Subcutaneous abdominal adipose tissue (tissue), 5 donors: ENCODE measurements around the gene CBFA2T3.

Experiments used
- H3K27ac ChIP-seq: one replicate; pipeline ENCODE4 v1.7.0; 2013; ENCODE audit warnings: low read depth, mild to moderate bottlenecking, inconsistent platforms, low read length, moderate library complexity
- H3K27me3 ChIP-seq, 5 donors: one replicate each; pipeline ENCODE4 v1.7.0; 2013; ENCODE audit warnings: low read length in 5 of 5, inconsistent platforms in 1 of 5; ENCODE audit not compliant: control insufficient read depth in 5 of 5, insufficient read depth in 4 of 5
- H3K36me3 ChIP-seq, 5 donors: one replicate each; pipeline ENCODE4 v1.7.0; 2013; ENCODE audit warnings: low read length in 5 of 5; ENCODE audit not compliant: control insufficient read depth in 5 of 5, insufficient read depth in 5 of 5
- H3K4me1 ChIP-seq, 5 donors: one replicate each; pipeline ENCODE4 v1.7.0; 2013; ENCODE audit warnings: low read length in 5 of 5, mild to moderate bottlenecking in 3 of 5, moderate library complexity in 1 of 5; ENCODE audit not compliant: control insufficient read depth in 5 of 5, insufficient read depth in 5 of 5
- H3K4me3 ChIP-seq, 5 donors: one replicate each; pipeline ENCODE4 v1.7.0; 2013; ENCODE audit warnings: low read length in 5 of 5, low read depth in 1 of 5
- H3K9ac ChIP-seq, 5 donors: one replicate each; pipeline ENCODE4 v1.7.0; 2013; ENCODE audit warnings: low read length in 5 of 5, mild to moderate bottlenecking in 4 of 5, moderate library complexity in 3 of 5
- H3K9me3 ChIP-seq, 5 donors: one replicate each; pipeline ENCODE4 v1.7.0; 2013; ENCODE audit warnings: low read length in 5 of 5; ENCODE audit not compliant: control insufficient read depth in 5 of 5
- donor health status: healthy.
- donor health status: healthy.
- donor health status: healthy.
- donor health status: healthy.
- donor health status: healthy.

Gene CBFA2T3

DNA sequence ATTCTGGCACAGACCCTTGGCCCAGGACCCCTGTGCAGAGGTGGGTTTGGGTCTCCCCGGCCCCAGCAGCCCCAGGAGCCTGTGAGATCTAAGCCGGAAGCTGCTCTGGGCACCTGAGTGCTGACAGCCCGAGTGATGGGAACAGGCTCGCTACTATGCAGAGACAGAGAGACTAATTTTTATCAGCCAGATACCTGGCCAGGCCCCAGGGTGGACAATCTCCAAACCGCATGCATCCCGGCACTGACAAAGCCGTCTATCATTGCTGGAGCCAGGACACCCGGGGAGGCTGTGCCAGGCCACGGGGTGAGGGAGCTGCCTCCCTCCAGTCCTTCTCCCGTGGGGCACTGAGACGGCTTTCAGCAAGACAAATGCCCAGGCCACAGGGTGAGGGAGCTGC, 25.0 kb downstream of the CBFA2T3 start:
- H3K36me3 ChIP-seq: no peaks in the 10 kb centered on the region
- H3K4me1 ChIP-seq: peaks cover 0 to 12% (median 9%) of the 10 kb centered on the region in 5 donors
- H3K9me3 ChIP-seq: peaks cover 0 to 2% (median 0%) of the 10 kb centered on the region in 5 donors
- H3K27me3 ChIP-seq: peaks cover 3 to 20% (median 10%) of the 10 kb centered on the region in 5 donors
- H3K27ac ChIP-seq: no peak overlapping the region
- no peak overlapping the region for H3K9ac ChIP-seq
- H3K4me3 ChIP-seq: no peak overlapping the region

DNA sequence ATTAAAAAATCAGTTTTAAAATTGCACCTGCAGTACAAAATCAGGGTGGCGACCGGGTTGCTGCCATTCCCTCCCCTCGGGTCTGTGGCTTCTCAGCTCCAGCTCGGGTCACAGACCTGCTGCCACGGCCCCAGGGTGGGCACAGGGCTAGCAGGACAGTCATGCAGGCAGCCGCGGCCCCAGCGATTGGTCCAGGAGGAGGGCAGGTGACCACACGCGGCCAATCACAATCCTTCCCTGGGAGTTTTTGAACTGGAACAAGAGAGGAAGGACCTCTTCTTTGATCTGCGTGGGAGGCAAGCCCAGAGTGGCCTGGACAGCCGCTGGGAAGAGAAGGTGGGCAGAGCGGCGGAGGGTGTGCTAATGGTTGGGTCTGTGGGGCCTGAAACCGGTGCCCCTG, 25.5 kb downstream of the CBFA2T3 start:
- no peak overlapping the region for H3K27ac ChIP-seq
- peaks cover 3 to 15% (median 10%) of the 10 kb centered on the region in 5 donors for H3K27me3 ChIP-seq

DNA sequence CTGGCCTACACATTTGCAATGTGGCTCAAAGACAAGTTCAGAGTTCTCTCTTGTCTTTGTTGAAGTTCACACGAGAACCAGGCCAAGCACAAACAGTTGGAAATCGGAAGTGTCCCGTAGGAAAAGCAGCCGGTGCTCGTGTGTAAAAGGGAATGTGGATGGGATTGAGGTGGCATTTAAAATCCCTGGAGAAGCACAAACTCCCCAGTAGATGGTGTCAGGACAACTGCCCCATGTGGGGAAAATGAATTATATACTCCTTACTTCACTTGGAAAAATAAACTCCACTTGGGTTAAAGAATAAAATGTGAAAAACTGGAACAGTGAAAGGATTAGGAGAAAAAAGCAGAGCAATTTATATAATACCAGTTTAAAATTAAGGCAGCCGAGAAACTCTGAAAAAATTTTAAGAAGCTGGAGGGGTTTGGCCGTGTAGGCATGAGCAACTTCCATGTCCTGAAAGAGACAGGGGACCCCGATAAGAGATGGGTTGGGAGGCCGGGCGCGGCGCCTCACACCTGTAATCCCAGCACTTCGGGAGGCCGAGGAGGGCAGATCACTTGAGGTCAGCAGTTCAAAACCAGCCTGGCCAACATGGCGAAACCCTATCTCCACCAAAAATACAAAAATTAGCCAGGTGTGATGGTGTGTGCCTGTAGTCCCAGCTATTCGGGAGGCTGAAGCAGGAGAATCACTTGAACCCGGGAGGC, 28.1 kb downstream of the CBFA2T3 start:
- Histone ChIP-seq H3K9ac (no peak overlapping the region), H3K27me3 (peaks cover 0 to 11% (median 10%) of the 10 kb centered on the region in 5 donors), H3K27ac (no peak overlapping the region), H3K4me3 (no peak overlapping the region), H3K4me1 (peaks cover 0 to 10% (median 0%) of the 10 kb centered on the region in 5 donors), H3K9me3 (peaks cover 0 to 2% (median 0%) of the 10 kb centered on the region in 5 donors), H3K36me3 (peaks cover 0 to 4% (median 0%) of the 10 kb centered on the region in 5 donors)

More for the DNA sequence above, 25.5 kb downstream of the CBFA2T3 start:
- Histone ChIP-seq H3K9me3 (peaks cover 0 to 2% (median 0%) of the 10 kb centered on the region in 5 donors), H3K36me3 (no peaks in the 10 kb centered on the region), H3K4me1 (peaks cover 0 to 8% (median 5%) of the 10 kb centered on the region in 5 donors), H3K4me3 (no peak overlapping the region), H3K9ac (no peak overlapping the region)

DNA sequence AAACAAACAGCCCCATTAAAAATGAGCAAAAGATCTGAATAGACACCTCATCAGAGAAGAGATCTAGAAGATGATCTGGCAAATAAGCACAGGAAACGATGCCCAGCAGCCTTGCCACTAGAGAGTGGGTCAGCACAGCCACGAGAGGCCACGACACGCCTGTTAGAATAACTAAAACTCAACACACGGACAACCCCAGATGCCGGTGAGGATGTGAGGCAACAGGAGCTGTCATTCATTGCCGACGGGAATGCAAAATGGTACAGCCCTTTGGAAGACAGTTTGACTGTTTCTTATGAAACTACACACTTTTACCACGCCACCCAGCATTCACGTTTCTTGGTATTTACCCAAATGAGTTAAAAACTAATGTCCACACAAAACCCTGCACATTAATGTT, 31.5 kb downstream of the CBFA2T3 start:
- H3K4me1 ChIP-seq: peaks cover 0 to 15% (median 8%) of the 10 kb centered on the region in 5 donors
- no peak overlapping the region for H3K4me3 ChIP-seq
- peaks cover 0 to 7% (median 0%) of the 10 kb centered on the region in 5 donors for H3K36me3 ChIP-seq
- H3K9ac ChIP-seq: no peak overlapping the region
- H3K9me3 ChIP-seq: no peaks in the 10 kb centered on the region
- H3K27me3 ChIP-seq: peaks cover 3 to 14% (median 10%) of the 10 kb centered on the region in 5 donors
- no peak overlapping the region for H3K27ac ChIP-seq

DNA sequence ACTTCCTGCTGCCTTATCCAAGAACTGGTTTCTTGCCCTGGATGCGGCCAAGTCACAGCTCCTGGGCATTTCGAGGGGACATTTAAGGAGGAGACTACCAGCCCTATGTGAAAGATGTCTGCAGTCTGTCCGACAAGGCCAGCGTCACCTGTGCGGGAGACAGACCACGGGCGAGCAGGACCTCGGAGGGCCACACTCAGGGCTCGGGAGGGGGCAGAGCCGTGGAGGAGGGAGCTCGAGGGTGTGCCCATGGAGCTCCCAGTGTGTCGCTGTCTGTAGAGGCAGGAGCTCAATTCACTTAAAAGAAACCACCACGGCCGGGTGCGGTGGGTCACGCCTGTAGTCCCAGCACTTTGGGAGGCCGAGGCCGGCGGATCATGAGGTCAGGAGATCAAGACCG, 33.3 kb downstream of the CBFA2T3 start:
- no peaks in the 10 kb centered on the region for H3K9me3 ChIP-seq
- H3K4me1 ChIP-seq: peaks cover 0 to 32% (median 24%) of the 10 kb centered on the region in 5 donors
- H3K4me3 ChIP-seq: no peak overlapping the region
- peaks cover 6 to 25% (median 18%) of the 10 kb centered on the region in 5 donors for H3K27me3 ChIP-seq
- H3K36me3 ChIP-seq: peaks cover 0 to 7% (median 0%) of the 10 kb centered on the region in 5 donors
- H3K9ac ChIP-seq: no peak overlapping the region
- no peak overlapping the region for H3K27ac ChIP-seq

DNA sequence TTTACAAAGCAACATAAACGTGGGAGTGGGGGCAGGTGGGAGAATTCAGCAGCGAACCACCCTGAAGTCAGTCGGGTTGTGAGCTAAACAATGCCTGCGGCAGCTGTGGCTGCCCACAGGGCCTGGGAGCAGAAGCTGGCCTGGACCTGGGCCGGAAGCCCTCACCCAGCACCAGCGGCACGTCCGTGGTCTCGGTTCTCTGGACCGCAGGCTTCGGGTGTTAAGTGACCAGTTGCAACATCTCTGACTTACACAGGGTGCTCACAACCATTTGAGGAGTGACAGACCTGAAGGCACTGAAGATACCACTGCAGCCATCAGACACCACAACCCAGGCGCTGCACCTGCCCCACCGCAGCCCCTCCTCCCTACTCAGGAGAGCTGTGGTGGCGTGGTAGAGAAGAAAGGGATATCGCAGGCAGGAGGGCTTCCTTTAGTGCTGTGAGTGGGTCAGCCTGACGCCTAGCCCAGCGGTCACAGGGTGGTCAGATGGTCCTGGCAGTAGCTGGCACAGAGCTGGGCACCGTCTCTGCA, 33.8 kb downstream of the CBFA2T3 start:
- peaks cover 0 to 7% (median 0%) of the 10 kb centered on the region in 5 donors for H3K36me3 ChIP-seq
- H3K27me3 ChIP-seq: peaks cover 6 to 25% (median 22%) of the 10 kb centered on the region in 5 donors
- no peak overlapping the region for H3K4me3 ChIP-seq
- peaks cover 0 to 38% (median 30%) of the 10 kb centered on the region in 5 donors for H3K4me1 ChIP-seq
- H3K27ac ChIP-seq: no peak overlapping the region
- H3K9me3 ChIP-seq: no peaks in the 10 kb centered on the region
- no peak overlapping the region for H3K9ac ChIP-seq

DNA sequence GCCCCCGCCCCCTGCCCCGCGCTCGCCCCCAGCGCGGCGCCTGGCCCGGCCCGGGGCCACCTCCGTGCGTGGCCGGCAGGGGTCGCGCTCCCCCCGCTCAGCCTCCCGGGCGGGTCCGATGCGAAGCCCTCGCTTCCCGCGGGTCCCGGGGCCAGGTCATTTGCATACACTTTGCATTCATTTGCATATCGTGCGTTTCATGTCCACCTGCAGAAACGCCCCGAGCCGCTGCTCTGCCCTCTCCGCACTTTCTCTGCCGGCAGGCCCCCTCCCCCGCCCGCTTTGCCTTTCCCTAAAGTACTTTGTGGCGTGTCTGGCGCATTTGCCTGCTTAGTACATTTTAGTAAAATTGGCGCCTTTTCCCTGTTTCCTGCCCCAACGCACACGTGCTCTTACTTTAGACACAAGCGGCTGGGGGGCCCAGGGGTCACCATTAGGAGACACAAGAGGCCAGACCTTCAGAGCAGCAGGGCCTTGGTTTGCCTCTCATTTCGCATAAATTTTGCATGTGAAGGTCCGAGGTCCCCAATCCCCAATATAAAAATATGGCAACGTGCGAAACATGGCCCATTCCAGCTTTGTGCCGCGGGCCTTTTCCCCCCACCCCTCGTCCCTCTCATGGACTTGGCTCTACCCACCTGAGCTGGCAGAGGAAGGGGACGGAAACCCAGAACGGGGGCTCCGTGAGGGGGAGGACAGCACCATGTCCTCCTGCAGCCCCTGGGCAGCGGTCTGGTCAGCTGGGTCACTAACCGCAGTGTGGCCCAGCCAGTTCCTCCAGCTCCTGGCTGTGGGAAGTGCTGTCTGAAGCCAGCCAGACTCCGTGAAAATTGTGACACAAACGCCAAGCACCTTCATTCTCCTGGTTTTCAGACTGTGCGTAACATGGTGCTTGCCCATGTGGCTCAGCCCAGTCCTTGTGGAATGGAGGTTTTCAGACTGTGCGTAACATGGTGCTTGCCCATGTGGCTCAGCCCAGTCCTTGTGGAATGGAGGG, 34.8 kb downstream of the CBFA2T3 start:
- peaks cover 0 to 7% (median 0%) of the 10 kb centered on the region in 5 donors for H3K36me3 ChIP-seq
- H3K4me3 ChIP-seq: peak overlapping the region in 2 of 5 donors; percentile 26 to 41
- H3K9me3 ChIP-seq: no peaks in the 10 kb centered on the region
- H3K9ac ChIP-seq: no peak overlapping the region
- H3K27me3 ChIP-seq: peaks cover 8 to 34% (median 20%) of the 10 kb centered on the region in 5 donors
- H3K27ac ChIP-seq: no peak overlapping the region
- H3K4me1 ChIP-seq: peaks cover under 1 to 48% (median 39%) of the 10 kb centered on the region in 5 donors

DNA sequence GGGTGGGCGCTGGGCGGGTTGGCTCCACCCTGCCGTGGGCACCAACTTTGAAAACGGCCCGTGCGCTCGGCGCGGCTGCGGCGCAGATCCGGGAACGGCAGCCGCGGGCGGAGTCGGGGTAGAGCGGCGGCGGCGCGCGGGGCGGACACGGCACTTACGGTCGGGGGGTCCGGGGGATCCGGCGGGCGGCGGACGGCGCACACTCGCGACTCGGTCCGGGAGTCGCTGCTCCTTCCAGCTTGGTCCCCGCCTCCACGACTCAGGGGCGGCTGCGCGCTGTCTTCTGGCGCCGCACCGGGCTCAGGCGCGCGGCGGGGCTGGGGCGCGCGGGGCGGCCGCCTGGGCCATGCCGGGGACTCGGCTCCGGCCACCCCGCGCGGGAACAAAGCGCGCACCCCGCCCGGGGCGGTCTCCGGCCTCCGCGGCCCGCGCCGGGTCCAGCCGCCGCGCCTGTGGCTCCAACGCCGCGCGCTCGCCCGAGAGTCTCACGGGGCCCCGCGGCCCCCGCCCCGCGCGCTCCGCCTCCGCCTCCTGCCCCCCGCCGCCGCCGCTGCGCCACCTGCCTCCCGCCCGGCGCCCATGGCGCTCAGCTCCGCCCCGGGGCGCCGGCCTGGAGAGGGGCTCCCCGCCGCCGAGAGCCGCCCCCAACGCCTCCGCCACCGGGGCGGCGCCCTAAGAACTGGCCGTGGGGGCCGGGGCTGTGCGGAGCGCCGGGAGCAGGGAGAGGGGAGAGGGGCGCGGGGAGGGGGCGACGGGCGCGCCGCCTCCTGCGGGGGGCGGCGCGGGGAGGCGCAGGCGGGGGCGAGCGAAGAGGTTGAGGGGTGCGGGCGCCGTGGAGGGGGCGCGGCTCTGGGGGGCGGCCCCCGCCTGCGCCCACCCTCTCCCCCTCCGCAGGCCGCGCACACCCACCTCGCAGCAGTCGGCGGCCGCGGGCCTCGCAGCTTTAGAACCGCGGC, 35.9 kb downstream of the CBFA2T3 start:
- Histone ChIP-seq H3K9ac (peak overlapping the region in 2 of 5 donors; percentile 41 to 75), H3K4me3 (peak overlapping the region in 4 of 5 donors; percentile 30 to 73 (median 65)), H3K9me3 (no peaks in the 10 kb centered on the region), H3K27me3 (peaks cover 10 to 38% (median 23%) of the 10 kb centered on the region in 5 donors), H3K27ac (no peak overlapping the region), H3K4me1 (peaks cover 5 to 58% (median 50%) of the 10 kb centered on the region in 5 donors), H3K36me3 (peaks cover 0 to 7% (median 0%) of the 10 kb centered on the region in 5 donors)
